ENCODE measurements around the gene CREB3L1. TPM values are rescaled to one million over a fixed set of nuclear protein-coding genes. Genes with fewer than 3 reads are reported as not detected.

Gene CREB3L1
- total and polyA plus RNA-seq, 2 of the 13 experiments (the other 11 are each of a cell fraction or from before 2014, with no cell fraction given) = not detected

DNA sequence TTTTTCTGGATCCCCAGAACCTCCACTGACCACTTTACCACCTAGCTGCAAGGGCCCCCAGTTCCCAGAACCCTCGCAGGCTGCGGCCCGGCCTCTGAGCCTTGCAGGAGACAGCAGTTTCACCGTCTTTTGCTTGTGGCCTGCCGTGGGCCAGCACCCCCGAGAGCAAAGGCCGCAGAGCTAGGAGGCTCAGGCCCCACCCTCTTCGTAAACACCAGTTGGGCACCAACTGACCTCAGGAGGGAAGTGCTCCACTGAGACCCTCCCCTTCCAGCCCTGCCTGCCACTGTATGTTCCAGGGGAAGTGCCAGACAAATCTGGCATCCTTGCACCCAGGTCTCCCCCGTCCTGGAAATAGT, 23.4 kb upstream of the CREB3L1 start (continued):
- TF ChIP-seq RELA (CRISPR knock-in tag; IDR thresholded peaks at IDR 0.05) (no peak), ZNF292 (CRISPR knock-in tag; IDR thresholded peaks at IDR 0.05; ENCODE audit: borderline replicate concordance, low read depth) (peak; percentile 70; the same call in 1 of the 2 replicates), TGIF2 (CRISPR knock-in tag; IDR thresholded peaks at IDR 0.05) (no peak), GABPB1 (CRISPR knock-in tag; IDR thresholded peaks at IDR 0.05) (peak; percentile 30; the same call in 1 of the 2 replicates), IRF2 (CRISPR knock-in tag; IDR thresholded peaks at IDR 0.05) (no peak), ZNF33B (CRISPR knock-in tag; IDR thresholded peaks at IDR 0.05) (no peak), HDAC1 (CRISPR knock-in tag; IDR thresholded peaks at IDR 0.05) (peak; percentile 34; the same call in 1 of the 2 replicates), POLR2AphosphoS2 (IDR thresholded peaks at IDR 0.05; ENCODE audit: low read depth, low read length) (no peak), ZNF317 (CRISPR knock-in tag; IDR thresholded peaks at IDR 0.05) (no peak), ZBTB1 (CRISPR knock-in tag; IDR thresholded peaks at IDR 0.05; ENCODE audit: borderline replicate concordance) (no peak), MTA3 (CRISPR knock-in tag; IDR thresholded peaks at IDR 0.05) (no peak), SNAPC2 (CRISPR knock-in tag; IDR thresholded peaks at IDR 0.05) (no peak), SETDB1 (CRISPR knock-in tag; IDR thresholded peaks at IDR 0.05; ENCODE audit: borderline replicate concordance) (no peak), ZNF274 (CRISPR knock-in tag; IDR thresholded peaks at IDR 0.05) (no peak)
- TF ChIP-seq, protein P1, sequence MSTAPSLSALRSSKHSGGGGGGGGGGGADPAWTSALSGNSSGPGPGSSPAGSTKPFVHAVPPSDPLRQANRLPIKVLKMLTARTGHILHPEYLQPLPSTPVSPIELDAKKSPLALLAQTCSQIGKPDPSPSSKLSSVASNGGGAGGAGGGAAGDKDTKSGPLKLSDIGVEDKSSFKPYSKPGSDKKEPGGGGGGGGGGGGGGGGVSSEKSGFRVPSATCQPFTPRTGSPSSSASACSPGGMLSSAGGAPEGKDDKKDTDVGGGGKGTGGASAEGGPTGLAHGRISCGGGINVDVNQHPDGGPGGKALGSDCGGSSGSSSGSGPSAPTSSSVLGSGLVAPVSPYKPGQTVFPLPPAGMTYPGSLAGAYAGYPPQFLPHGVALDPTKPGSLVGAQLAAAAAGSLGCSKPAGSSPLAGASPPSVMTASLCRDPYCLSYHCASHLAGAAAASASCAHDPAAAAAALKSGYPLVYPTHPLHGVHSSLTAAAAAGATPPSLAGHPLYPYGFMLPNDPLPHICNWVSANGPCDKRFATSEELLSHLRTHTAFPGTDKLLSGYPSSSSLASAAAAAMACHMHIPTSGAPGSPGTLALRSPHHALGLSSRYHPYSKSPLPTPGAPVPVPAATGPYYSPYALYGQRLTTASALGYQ (CRISPR knock-in tag; IDR thresholded peaks at IDR 0.05) = no peak
- TF ChIP-seq, protein P2, sequence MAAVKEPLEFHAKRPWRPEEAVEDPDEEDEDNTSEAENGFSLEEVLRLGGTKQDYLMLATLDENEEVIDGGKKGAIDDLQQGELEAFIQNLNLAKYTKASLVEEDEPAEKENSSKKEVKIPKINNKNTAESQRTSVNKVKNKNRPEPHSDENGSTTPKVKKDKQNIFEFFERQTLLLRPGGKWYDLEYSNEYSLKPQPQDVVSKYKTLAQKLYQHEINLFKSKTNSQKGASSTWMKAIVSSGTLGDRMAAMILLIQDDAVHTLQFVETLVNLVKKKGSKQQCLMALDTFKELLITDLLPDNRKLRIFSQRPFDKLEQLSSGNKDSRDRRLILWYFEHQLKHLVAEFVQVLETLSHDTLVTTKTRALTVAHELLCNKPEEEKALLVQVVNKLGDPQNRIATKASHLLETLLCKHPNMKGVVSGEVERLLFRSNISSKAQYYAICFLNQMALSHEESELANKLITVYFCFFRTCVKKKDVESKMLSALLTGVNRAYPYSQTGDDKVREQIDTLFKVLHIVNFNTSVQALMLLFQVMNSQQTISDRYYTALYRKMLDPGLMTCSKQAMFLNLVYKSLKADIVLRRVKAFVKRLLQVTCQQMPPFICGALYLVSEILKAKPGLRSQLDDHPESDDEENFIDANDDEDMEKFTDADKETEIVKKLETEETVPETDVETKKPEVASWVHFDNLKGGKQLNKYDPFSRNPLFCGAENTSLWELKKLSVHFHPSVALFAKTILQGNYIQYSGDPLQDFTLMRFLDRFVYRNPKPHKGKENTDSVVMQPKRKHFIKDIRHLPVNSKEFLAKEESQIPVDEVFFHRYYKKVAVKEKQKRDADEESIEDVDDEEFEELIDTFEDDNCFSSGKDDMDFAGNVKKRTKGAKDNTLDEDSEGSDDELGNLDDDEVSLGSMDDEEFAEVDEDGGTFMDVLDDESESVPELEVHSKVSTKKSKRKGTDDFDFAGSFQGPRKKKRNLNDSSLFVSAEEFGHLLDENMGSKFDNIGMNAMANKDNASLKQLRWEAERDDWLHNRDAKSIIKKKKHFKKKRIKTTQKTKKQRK (IDR thresholded peaks at IDR 0.05; ENCODE audit: low read length) = no peak
- TF ChIP-seq, protein P3, sequence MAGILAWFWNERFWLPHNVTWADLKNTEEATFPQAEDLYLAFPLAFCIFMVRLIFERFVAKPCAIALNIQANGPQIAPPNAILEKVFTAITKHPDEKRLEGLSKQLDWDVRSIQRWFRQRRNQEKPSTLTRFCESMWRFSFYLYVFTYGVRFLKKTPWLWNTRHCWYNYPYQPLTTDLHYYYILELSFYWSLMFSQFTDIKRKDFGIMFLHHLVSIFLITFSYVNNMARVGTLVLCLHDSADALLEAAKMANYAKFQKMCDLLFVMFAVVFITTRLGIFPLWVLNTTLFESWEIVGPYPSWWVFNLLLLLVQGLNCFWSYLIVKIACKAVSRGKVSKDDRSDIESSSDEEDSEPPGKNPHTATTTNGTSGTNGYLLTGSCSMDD (CRISPR knock-in tag; IDR thresholded peaks at IDR 0.05) = no peak
- TF ChIP-seq, protein P4, sequence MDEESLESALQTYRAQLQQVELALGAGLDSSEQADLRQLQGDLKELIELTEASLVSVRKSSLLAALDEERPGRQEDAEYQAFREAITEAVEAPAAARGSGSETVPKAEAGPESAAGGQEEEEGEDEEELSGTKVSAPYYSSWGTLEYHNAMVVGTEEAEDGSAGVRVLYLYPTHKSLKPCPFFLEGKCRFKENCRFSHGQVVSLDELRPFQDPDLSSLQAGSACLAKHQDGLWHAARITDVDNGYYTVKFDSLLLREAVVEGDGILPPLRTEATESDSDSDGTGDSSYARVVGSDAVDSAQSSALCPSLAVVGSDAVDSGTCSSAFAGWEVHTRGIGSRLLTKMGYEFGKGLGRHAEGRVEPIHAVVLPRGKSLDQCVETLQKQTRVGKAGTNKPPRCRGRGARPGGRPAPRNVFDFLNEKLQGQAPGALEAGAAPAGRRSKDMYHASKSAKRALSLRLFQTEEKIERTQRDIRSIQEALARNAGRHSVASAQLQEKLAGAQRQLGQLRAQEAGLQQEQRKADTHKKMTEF (CRISPR knock-in tag; IDR thresholded peaks at IDR 0.05) = no peak
- TF ChIP-seq, protein P5, sequence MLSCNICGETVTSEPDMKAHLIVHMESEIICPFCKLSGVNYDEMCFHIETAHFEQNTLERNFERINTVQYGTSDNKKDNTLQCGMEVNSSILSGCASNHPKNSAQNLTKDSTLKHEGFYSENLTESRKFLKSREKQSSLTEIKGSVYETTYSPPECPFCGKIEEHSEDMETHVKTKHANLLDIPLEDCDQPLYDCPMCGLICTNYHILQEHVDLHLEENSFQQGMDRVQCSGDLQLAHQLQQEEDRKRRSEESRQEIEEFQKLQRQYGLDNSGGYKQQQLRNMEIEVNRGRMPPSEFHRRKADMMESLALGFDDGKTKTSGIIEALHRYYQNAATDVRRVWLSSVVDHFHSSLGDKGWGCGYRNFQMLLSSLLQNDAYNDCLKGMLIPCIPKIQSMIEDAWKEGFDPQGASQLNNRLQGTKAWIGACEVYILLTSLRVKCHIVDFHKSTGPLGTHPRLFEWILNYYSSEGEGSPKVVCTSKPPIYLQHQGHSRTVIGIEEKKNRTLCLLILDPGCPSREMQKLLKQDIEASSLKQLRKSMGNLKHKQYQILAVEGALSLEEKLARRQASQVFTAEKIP (CRISPR knock-in tag; IDR thresholded peaks at IDR 0.05; ENCODE audit: borderline replicate concordance) = no peak
- TF ChIP-seq, protein P6, sequence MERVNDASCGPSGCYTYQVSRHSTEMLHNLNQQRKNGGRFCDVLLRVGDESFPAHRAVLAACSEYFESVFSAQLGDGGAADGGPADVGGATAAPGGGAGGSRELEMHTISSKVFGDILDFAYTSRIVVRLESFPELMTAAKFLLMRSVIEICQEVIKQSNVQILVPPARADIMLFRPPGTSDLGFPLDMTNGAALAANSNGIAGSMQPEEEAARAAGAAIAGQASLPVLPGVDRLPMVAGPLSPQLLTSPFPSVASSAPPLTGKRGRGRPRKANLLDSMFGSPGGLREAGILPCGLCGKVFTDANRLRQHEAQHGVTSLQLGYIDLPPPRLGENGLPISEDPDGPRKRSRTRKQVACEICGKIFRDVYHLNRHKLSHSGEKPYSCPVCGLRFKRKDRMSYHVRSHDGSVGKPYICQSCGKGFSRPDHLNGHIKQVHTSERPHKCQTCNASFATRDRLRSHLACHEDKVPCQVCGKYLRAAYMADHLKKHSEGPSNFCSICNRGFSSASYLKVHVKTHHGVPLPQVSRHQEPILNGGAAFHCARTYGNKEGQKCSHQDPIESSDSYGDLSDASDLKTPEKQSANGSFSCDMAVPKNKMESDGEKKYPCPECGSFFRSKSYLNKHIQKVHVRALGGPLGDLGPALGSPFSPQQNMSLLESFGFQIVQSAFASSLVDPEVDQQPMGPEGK (CRISPR knock-in tag; IDR thresholded peaks at IDR 0.05) = peak; percentile 87
